Chondrocyte (in vitro differentiated cells): ENCODE data around the gene TPX2. TPM values are rescaled to one million over a fixed set of nuclear protein-coding genes. Genes with fewer than 3 reads are reported as not detected.
"Not testable (repeated sequence)": the region's sequence is repeated elsewhere in the genome, so short reads cannot be mapped to it uniquely, and the experiment has no call there.

ENCODE experiments used
- DNase-seq: peaks from one replicate; pipeline ENCODE4 v3.0.0; 2021; ENCODE audit warnings: mixed read lengths, low spot score
- H3K27ac Mint-ChIP-seq: one replicate; pipeline ENCODE4 v1.8.0; 2021; ENCODE audit warnings: mild to moderate bottlenecking, moderate library complexity, mixed read lengths; ENCODE audit not compliant: unreplicated experiment
- H3K27me3 Mint-ChIP-seq: 2 replicates; pipeline ENCODE4 v1.8.0; 2021; ENCODE audit warnings: low read depth, mixed read lengths
- H3K36me3 Mint-ChIP-seq: 2 replicates; pipeline ENCODE4 v1.8.0; 2021; ENCODE audit warnings: low read depth, mixed read lengths
- H3K4me1 Mint-ChIP-seq: 2 replicates; pipeline ENCODE4 v1.8.0; 2021; ENCODE audit warnings: low read depth, mild to moderate bottlenecking, mixed read lengths
- H3K4me3 Mint-ChIP-seq: one replicate; pipeline ENCODE4 v1.8.0; 2021; ENCODE audit warnings: mild to moderate bottlenecking, moderate library complexity, mixed read lengths; ENCODE audit not compliant: unreplicated experiment
- H3K9me3 Mint-ChIP-seq: 2 replicates; pipeline ENCODE4 v1.8.0; 2021; ENCODE audit warnings: low read depth, mixed read lengths
- CTCF ChIP-seq: fragments of 200-600 bp; sonication (generic); IDR thresholded peaks from 2 replicates; pipeline ENCODE4 v1.5.0; 2021; ENCODE audit warnings: antibody characterized with exemption, mild to moderate bottlenecking, moderate library complexity
- total RNA-seq: library from RNA; stranded (reverse); gene quantifications from 3 replicates; pipeline ENCODE4 v1.2.1, GENCODE V29; 2021

Gene TPX2
- total RNA-seq, 1 donor from 2014 or later: 49.6 TPM

GRCh38 chr20:31739550-31739977, 474 bp downstream of the TPX2 start:
- H3K9me3 Mint-ChIP-seq: no peaks in the 10 kb centered on the region
- DNase-seq: no peak
- H3K27ac Mint-ChIP-seq: no peak overlapping the region

GRCh38 chr20:31740208-31740607, 1.1 kb downstream of the TPX2 start:
- no peaks in the 10 kb centered on the region for H3K9me3 Mint-ChIP-seq

More at GRCh38 chr20:31739550-31739977, 474 bp downstream of the TPX2 start:
- H3K36me3 Mint-ChIP-seq: peaks cover 2% of the 10 kb centered on the region
- peak; percentile 23 for TF ChIP-seq CTCF
- H3K4me3 Mint-ChIP-seq: no peak overlapping the region
- peaks cover 4% of the 10 kb centered on the region for H3K4me1 Mint-ChIP-seq
- H3K27me3 Mint-ChIP-seq: no peaks in the 10 kb centered on the region

GRCh38 chr20:31740656-31741323, 1.7 kb downstream of the TPX2 start:
- no peaks in the 10 kb centered on the region for H3K9me3 Mint-ChIP-seq
- no peak overlapping the region for H3K27ac Mint-ChIP-seq
- TF ChIP-seq CTCF: no peak
- H3K4me3 Mint-ChIP-seq: no peak overlapping the region
- no peaks in the 10 kb centered on the region for H3K27me3 Mint-ChIP-seq
- DNase-seq: no peak
- H3K36me3 Mint-ChIP-seq: peaks cover 5% of the 10 kb centered on the region
- peaks cover 6% of the 10 kb centered on the region for H3K4me1 Mint-ChIP-seq

More at GRCh38 chr20:31740208-31740607, 1.1 kb downstream of the TPX2 start:
- Mint-ChIP-seq H3K27ac (no peak overlapping the region), H3K4me1 (peaks cover 4% of the 10 kb centered on the region), H3K4me3 (no peak overlapping the region), H3K27me3 (no peaks in the 10 kb centered on the region), H3K36me3 (peaks cover 4% of the 10 kb centered on the region)
- no peak for TF ChIP-seq CTCF
- DNase-seq: no peak

- Mint-ChIP-seq H3K4me1 (peaks cover 45% of the 10 kb centered on the region), H3K36me3 (peaks cover 7% of the 10 kb centered on the region), H3K9me3 (no peaks in the 10 kb centered on the region), H3K27me3 (no peaks in the 10 kb centered on the region), H3K27ac (peak overlapping the region; percentile 37), H3K4me3 (no peak overlapping the region)
- no peak for DNase-seq
- TF ChIP-seq CTCF: no peak
Observed at GRCh38 chr20:31746068-31746878, 7.2 kb downstream of the TPX2 start.

- not testable (repeated sequence) for H3K36me3 Mint-ChIP-seq, H3K4me3 Mint-ChIP-seq, H3K27me3 Mint-ChIP-seq, DNase-seq, H3K9me3 Mint-ChIP-seq
- peaks cover 47% of the 10 kb centered on the region for H3K4me1 Mint-ChIP-seq
- peak overlapping the region; percentile 89 for H3K27ac Mint-ChIP-seq
Observed at GRCh38 chr20:31747028-31747427, 7.9 kb downstream of the TPX2 start.
